WTC11 (cell line): ENCODE measurements around the gene BMP6. TPM values are rescaled to one million over a fixed set of nuclear protein-coding genes. Genes with fewer than 3 reads are reported as not detected.

ENCODE experiments used
- ATAC-seq: fragments of 200-7000 bp; cut with Tn5 transposase; 2 replicates; pipeline ENCODE4 v1.10.0; 2021; ENCODE audit warnings: mild to moderate bottlenecking, moderate library complexity
- CTCF ChIA-PET: fragments of 300-600 bp; sonication (Branson Sonifier 250); formaldehyde crosslinking; loops from one replicate; lab custom pipeline; 2021; ENCODE audit warnings: antibody characterized with exemption; lab: Charles Lee
- POLR2A ChIA-PET: fragments of 350-600 bp; sonication (Branson Sonifier 250); formaldehyde crosslinking; loops from one replicate; lab custom pipeline; 2021; ENCODE audit warnings: antibody characterized with exemption; lab: Charles Lee
- DNase-seq: peaks from one replicate; pipeline ENCODE4 v3.0.0; 2021; ENCODE audit warnings: low spot score
- H3K27ac Mint-ChIP-seq: 2 replicates; pipeline ENCODE4 v1.8.0; 2021; ENCODE audit warnings: mixed read lengths
- H3K27me3 Mint-ChIP-seq: 2 replicates; pipeline ENCODE4 v1.8.0; 2021; ENCODE audit warnings: low read depth, mild to moderate bottlenecking, moderate library complexity, mixed read lengths
- H3K36me3 Mint-ChIP-seq: 2 replicates; pipeline ENCODE4 v1.8.0; 2021; ENCODE audit warnings: mixed read lengths
- H3K4me1 Mint-ChIP-seq: 2 replicates; pipeline ENCODE4 v1.8.0; 2022; ENCODE audit warnings: mixed read lengths
- H3K4me3 Mint-ChIP-seq: 2 replicates; pipeline ENCODE4 v1.8.0; 2021; ENCODE audit warnings: mild to moderate bottlenecking, moderate library complexity, mixed read lengths
- H3K9me3 Mint-ChIP-seq: 2 replicates; pipeline ENCODE4 v1.8.0; 2021; ENCODE audit warnings: mixed read lengths
- CREB1 ChIP-seq: sonication (generic); formaldehyde crosslinking; IDR thresholded peaks from 2 replicates; pipeline ENCODE4 v1.8.0; 2023; ENCODE audit warnings: mild to moderate bottlenecking, missing genetic modification reagents
- CREM ChIP-seq: sonication (generic); formaldehyde crosslinking; IDR thresholded peaks from 2 replicates; pipeline ENCODE4 v1.8.1; 2022; ENCODE audit warnings: mild to moderate bottlenecking, missing genetic modification reagents, moderate library complexity
- FOXJ3 ChIP-seq: sonication (generic); formaldehyde crosslinking; IDR thresholded peaks from 2 replicates; pipeline ENCODE4 v1.9.0; 2021; ENCODE audit warnings: missing genetic modification reagents, mild to moderate bottlenecking, borderline replicate concordance
- IRF2 ChIP-seq: sonication (generic); formaldehyde crosslinking; IDR thresholded peaks from 2 replicates; pipeline ENCODE4 v1.8.0; 2022; ENCODE audit warnings: low read depth, missing genetic modification reagents, borderline replicate concordance
- JAZF1 ChIP-seq: fragments of 250-450 bp; sonication (Bioruptor Pico); IDR thresholded peaks from 2 replicates; pipeline ENCODE4 v1.9.0; 2021; ENCODE audit warnings: moderate library complexity, mild to moderate bottlenecking, inconsistent platforms
- NFYB ChIP-seq: sonication (generic); formaldehyde crosslinking; conservative IDR thresholded peaks from 2 replicates; pipeline ENCODE4 v1.8.0; 2022; ENCODE audit warnings: low read depth, missing genetic modification reagents
- NR2C2 ChIP-seq: sonication (generic); formaldehyde crosslinking; IDR thresholded peaks from 2 replicates; pipeline ENCODE4 v1.8.0; 2022; ENCODE audit warnings: mild to moderate bottlenecking, missing genetic modification reagents
- OVOL2 ChIP-seq: fragments of 250-450 bp; sonication (Bioruptor Pico); IDR thresholded peaks from 2 replicates; pipeline ENCODE4 v1.9.0; 2021; ENCODE audit warnings: mild to moderate bottlenecking, borderline replicate concordance
- PRRX2 ChIP-seq: fragments of 250-450 bp; sonication (Bioruptor Pico); IDR thresholded peaks from 2 replicates; pipeline ENCODE4 v1.8.0; 2021; ENCODE audit warnings: mild to moderate bottlenecking
- TEAD1 ChIP-seq: sonication (generic); formaldehyde crosslinking; IDR thresholded peaks from 2 replicates; pipeline ENCODE4 v1.8.0; 2022; ENCODE audit warnings: mild to moderate bottlenecking, missing genetic modification reagents
- total RNA-seq: library from RNA; stranded (reverse); gene quantifications from 3 replicates; pipeline ENCODE4 v1.2.3, GENCODE V29; 2021
- TF ChIP-seq, protein P1 (sequence below): fragments of 250-450 bp; sonication (Bioruptor Pico); IDR thresholded peaks from 2 replicates; pipeline ENCODE4 v1.9.0; 2021; ENCODE audit warnings: mild to moderate bottlenecking, borderline replicate concordance
- TF ChIP-seq, protein P2 (sequence below): sonication (generic); formaldehyde crosslinking; IDR thresholded peaks from 2 replicates; pipeline ENCODE4 v1.8.1; 2023; ENCODE audit warnings: mild to moderate bottlenecking, missing genetic modification reagents
- TF ChIP-seq, protein P3 (sequence below): sonication (generic); formaldehyde crosslinking; IDR thresholded peaks from 2 replicates; pipeline ENCODE4 v1.8.1; 2022; ENCODE audit warnings: missing genetic modification reagents, borderline replicate concordance
- TF ChIP-seq, protein P4 (sequence below): sonication (generic); formaldehyde crosslinking; IDR thresholded peaks from 2 replicates; pipeline ENCODE4 v1.8.1; 2022; ENCODE audit warnings: mild to moderate bottlenecking, moderate library complexity, missing genetic modification reagents
- TF ChIP-seq, protein P5 (sequence below): sonication (generic); formaldehyde crosslinking; conservative IDR thresholded peaks from 2 replicates; pipeline ENCODE4 v1.8.1; 2023; ENCODE audit warnings: mild to moderate bottlenecking, low read depth, missing genetic modification reagents, moderate library complexity
- TF ChIP-seq, protein P6 (sequence below): sonication (generic); formaldehyde crosslinking; IDR thresholded peaks from 2 replicates; pipeline ENCODE4 v1.8.0; 2023; ENCODE audit warnings: mild to moderate bottlenecking, missing genetic modification reagents
- TF ChIP-seq, protein P7 (sequence below): sonication (generic); formaldehyde crosslinking; IDR thresholded peaks from 2 replicates; pipeline ENCODE4 v1.8.1; 2022; ENCODE audit warnings: low read depth, mild to moderate bottlenecking, moderate library complexity, missing genetic modification reagents, borderline replicate concordance
- TF ChIP-seq, protein P8 (sequence below): fragments of 250-450 bp; sonication (Bioruptor Pico); IDR thresholded peaks from 2 replicates; pipeline ENCODE4 v1.9.0; 2021; ENCODE audit warnings: moderate library complexity, mild to moderate bottlenecking, inconsistent platforms, borderline replicate concordance
- TF ChIP-seq, protein P9 (sequence below): sonication (generic); formaldehyde crosslinking; IDR thresholded peaks from 2 replicates; pipeline ENCODE4 v1.8.1; 2022; ENCODE audit warnings: mild to moderate bottlenecking, missing genetic modification reagents, moderate library complexity, borderline replicate concordance

BMP6 gene
- total RNA-seq, 1 experiment from 2014 or later: 1.0 TPM

DNA sequence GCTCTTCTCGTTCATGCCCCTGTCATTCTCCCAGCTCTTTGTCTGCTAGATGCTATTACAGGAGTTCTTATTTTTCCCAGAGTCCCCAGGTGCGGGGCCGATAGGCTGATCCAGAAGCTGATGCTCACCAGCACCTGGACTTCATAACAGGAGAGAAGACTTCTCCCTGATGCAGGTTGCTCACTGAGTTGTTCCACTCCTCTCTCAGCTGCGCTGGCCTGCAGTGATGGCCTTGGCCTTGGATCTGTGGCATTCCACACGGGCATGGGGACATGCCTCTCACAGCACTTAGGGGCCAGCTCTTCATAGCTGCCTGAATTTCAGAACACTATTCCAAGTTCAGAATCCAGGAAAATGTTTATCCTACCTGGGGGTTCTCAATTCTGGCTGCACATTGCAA lies 191.8 kb downstream of the BMP6 start (continued):
- TF ChIP-seq, protein P1, sequence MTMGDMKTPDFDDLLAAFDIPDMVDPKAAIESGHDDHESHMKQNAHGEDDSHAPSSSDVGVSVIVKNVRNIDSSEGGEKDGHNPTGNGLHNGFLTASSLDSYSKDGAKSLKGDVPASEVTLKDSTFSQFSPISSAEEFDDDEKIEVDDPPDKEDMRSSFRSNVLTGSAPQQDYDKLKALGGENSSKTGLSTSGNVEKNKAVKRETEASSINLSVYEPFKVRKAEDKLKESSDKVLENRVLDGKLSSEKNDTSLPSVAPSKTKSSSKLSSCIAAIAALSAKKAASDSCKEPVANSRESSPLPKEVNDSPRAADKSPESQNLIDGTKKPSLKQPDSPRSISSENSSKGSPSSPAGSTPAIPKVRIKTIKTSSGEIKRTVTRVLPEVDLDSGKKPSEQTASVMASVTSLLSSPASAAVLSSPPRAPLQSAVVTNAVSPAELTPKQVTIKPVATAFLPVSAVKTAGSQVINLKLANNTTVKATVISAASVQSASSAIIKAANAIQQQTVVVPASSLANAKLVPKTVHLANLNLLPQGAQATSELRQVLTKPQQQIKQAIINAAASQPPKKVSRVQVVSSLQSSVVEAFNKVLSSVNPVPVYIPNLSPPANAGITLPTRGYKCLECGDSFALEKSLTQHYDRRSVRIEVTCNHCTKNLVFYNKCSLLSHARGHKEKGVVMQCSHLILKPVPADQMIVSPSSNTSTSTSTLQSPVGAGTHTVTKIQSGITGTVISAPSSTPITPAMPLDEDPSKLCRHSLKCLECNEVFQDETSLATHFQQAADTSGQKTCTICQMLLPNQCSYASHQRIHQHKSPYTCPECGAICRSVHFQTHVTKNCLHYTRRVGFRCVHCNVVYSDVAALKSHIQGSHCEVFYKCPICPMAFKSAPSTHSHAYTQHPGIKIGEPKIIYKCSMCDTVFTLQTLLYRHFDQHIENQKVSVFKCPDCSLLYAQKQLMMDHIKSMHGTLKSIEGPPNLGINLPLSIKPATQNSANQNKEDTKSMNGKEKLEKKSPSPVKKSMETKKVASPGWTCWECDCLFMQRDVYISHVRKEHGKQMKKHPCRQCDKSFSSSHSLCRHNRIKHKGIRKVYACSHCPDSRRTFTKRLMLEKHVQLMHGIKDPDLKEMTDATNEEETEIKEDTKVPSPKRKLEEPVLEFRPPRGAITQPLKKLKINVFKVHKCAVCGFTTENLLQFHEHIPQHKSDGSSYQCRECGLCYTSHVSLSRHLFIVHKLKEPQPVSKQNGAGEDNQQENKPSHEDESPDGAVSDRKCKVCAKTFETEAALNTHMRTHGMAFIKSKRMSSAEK: no peak
- no peak for TF ChIP-seq IRF2 (CRISPR knock-in tag)
- TF ChIP-seq NFYB (CRISPR knock-in tag): no peak
- TF ChIP-seq, protein P2, sequence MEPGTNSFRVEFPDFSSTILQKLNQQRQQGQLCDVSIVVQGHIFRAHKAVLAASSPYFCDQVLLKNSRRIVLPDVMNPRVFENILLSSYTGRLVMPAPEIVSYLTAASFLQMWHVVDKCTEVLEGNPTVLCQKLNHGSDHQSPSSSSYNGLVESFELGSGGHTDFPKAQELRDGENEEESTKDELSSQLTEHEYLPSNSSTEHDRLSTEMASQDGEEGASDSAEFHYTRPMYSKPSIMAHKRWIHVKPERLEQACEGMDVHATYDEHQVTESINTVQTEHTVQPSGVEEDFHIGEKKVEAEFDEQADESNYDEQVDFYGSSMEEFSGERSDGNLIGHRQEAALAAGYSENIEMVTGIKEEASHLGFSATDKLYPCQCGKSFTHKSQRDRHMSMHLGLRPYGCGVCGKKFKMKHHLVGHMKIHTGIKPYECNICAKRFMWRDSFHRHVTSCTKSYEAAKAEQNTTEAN: no peak
- no peak for TF ChIP-seq FOXJ3

DNA sequence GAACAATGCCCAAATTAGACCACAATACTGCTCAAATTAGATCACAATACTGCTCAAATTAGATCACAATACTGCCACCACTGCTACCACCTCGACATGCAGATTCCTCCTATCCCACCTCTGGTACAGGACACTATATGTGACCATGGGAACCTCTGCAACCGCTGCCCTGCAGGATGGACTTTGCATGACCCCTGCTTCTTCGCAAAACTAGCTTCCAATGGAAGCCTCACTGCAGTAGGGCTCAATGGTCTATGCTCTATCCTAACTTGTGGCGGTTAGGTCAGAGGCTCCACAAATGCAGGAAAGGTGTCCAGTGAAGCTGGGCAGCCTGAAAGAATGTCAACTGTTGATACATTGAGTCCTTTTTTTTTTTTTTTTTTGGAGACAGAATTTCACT lies 192.5 kb downstream of the BMP6 start:
- H3K36me3 Mint-ChIP-seq: no peaks in the 10 kb centered on the region
- DNase-seq (no peak), ATAC-seq (no peak)
- no peaks in the 10 kb centered on the region for H3K27me3 Mint-ChIP-seq
- H3K9me3 Mint-ChIP-seq: no peaks in the 10 kb centered on the region
- POLR2A ChIA-PET: interaction anchor here (0.7 kb wide), 1 partner anchor 306 kb away, joined by 3 read pairs; no protein-coding TSS in a partner anchor
- CTCF ChIA-PET: interaction anchor here (0.7 kb wide), 1 partner anchor 85 kb away, joined by 3 read pairs; no protein-coding TSS in a partner anchor
- H3K4me1 Mint-ChIP-seq: no peaks in the 10 kb centered on the region
- no peak overlapping the region for H3K4me3 Mint-ChIP-seq
- no peak overlapping the region for H3K27ac Mint-ChIP-seq
- TF ChIP-seq TEAD1 (CRISPR knock-in tag) (no peak), NR2C2 (CRISPR knock-in tag) (no peak), OVOL2 (CRISPR knock-in tag) (no peak), PRRX2 (no peak), JAZF1 (CRISPR knock-in tag) (no peak), CREM (CRISPR knock-in tag) (no peak), CREB1 (CRISPR knock-in tag) (no peak), NFYB (CRISPR knock-in tag) (no peak)
- TF ChIP-seq, protein P3, sequence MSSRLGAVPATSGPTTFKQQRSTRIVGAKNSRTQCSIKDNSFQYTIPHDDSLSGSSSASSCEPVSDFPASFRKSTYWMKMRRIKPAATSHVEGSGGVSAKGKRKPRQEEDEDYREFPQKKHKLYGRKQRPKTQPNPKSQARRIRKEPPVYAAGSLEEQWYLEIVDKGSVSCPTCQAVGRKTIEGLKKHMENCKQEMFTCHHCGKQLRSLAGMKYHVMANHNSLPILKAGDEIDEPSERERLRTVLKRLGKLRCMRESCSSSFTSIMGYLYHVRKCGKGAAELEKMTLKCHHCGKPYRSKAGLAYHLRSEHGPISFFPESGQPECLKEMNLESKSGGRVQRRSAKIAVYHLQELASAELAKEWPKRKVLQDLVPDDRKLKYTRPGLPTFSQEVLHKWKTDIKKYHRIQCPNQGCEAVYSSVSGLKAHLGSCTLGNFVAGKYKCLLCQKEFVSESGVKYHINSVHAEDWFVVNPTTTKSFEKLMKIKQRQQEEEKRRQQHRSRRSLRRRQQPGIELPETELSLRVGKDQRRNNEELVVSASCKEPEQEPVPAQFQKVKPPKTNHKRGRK: no peak
- TF ChIP-seq, protein P4, sequence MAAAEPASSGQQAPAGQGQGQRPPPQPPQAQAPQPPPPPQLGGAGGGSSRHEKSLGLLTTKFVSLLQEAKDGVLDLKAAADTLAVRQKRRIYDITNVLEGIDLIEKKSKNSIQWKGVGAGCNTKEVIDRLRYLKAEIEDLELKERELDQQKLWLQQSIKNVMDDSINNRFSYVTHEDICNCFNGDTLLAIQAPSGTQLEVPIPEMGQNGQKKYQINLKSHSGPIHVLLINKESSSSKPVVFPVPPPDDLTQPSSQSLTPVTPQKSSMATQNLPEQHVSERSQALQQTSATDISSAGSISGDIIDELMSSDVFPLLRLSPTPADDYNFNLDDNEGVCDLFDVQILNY: no peak
- TF ChIP-seq, protein P5, sequence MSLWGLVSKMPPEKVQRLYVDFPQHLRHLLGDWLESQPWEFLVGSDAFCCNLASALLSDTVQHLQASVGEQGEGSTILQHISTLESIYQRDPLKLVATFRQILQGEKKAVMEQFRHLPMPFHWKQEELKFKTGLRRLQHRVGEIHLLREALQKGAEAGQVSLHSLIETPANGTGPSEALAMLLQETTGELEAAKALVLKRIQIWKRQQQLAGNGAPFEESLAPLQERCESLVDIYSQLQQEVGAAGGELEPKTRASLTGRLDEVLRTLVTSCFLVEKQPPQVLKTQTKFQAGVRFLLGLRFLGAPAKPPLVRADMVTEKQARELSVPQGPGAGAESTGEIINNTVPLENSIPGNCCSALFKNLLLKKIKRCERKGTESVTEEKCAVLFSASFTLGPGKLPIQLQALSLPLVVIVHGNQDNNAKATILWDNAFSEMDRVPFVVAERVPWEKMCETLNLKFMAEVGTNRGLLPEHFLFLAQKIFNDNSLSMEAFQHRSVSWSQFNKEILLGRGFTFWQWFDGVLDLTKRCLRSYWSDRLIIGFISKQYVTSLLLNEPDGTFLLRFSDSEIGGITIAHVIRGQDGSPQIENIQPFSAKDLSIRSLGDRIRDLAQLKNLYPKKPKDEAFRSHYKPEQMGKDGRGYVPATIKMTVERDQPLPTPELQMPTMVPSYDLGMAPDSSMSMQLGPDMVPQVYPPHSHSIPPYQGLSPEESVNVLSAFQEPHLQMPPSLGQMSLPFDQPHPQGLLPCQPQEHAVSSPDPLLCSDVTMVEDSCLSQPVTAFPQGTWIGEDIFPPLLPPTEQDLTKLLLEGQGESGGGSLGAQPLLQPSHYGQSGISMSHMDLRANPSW: no peak
- TF ChIP-seq, protein P6, sequence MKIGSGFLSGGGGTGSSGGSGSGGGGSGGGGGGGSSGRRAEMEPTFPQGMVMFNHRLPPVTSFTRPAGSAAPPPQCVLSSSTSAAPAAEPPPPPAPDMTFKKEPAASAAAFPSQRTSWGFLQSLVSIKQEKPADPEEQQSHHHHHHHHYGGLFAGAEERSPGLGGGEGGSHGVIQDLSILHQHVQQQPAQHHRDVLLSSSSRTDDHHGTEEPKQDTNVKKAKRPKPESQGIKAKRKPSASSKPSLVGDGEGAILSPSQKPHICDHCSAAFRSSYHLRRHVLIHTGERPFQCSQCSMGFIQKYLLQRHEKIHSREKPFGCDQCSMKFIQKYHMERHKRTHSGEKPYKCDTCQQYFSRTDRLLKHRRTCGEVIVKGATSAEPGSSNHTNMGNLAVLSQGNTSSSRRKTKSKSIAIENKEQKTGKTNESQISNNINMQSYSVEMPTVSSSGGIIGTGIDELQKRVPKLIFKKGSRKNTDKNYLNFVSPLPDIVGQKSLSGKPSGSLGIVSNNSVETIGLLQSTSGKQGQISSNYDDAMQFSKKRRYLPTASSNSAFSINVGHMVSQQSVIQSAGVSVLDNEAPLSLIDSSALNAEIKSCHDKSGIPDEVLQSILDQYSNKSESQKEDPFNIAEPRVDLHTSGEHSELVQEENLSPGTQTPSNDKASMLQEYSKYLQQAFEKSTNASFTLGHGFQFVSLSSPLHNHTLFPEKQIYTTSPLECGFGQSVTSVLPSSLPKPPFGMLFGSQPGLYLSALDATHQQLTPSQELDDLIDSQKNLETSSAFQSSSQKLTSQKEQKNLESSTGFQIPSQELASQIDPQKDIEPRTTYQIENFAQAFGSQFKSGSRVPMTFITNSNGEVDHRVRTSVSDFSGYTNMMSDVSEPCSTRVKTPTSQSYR (CRISPR knock-in tag): no peak
- TF ChIP-seq, protein P7, sequence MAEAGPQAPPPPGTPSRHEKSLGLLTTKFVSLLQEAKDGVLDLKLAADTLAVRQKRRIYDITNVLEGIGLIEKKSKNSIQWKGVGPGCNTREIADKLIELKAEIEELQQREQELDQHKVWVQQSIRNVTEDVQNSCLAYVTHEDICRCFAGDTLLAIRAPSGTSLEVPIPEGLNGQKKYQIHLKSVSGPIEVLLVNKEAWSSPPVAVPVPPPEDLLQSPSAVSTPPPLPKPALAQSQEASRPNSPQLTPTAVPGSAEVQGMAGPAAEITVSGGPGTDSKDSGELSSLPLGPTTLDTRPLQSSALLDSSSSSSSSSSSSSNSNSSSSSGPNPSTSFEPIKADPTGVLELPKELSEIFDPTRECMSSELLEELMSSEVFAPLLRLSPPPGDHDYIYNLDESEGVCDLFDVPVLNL (CRISPR knock-in tag): no peak
- TF ChIP-seq, protein P8, sequence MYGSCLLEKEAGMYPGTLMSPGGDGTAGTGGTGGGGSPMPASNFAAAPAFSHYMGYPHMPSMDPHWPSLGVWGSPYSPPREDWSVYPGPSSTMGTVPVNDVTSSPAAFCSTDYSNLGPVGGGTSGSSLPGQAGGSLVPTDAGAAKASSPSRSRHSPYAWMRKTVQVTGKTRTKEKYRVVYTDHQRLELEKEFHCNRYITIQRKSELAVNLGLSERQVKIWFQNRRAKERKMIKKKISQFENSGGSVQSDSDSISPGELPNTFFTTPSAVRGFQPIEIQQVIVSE (CRISPR knock-in tag): no peak
- TF ChIP-seq, protein P9, sequence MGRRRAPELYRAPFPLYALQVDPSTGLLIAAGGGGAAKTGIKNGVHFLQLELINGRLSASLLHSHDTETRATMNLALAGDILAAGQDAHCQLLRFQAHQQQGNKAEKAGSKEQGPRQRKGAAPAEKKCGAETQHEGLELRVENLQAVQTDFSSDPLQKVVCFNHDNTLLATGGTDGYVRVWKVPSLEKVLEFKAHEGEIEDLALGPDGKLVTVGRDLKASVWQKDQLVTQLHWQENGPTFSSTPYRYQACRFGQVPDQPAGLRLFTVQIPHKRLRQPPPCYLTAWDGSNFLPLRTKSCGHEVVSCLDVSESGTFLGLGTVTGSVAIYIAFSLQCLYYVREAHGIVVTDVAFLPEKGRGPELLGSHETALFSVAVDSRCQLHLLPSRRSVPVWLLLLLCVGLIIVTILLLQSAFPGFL (CRISPR knock-in tag): no peak
